ENCODE measurements around the gene OR52N2.
A peak's percentile ranks its signal among the peaks of the same experiment; 100 is the strongest.

The OR52N2 gene

GRCh38 chr11:5808500-5809121 is at the start of gene OR52N2:
Gene OR52N2, plus strand, starts transcription at chr11:5808924. Its CDS starts 11,412 bp downstream, at chr11:5820336.
- DNase-seq (ENCODE audit: low read depth in 2 of 2): peak; percentile 36 to 37

- no peak for DNase-seq (ENCODE audit: low read depth in 2 of 2)
Measured at GRCh38 chr11:5767056-5767455, 41.7 kb upstream of the OR52N2 start.

- no peak for DNase-seq (ENCODE audit: low read depth in 2 of 2)
Measured at GRCh38 chr11:5783255-5783654, 25.5 kb upstream of the OR52N2 start, which contains the start of gene OR52N5. Gene OR52N5, minus strand, starts transcription at chr11:5783355. Its CDS starts 4,721 bp downstream, at chr11:5778634.

- no peak for DNase-seq (ENCODE audit: low read depth in 2 of 2)
Measured at GRCh38 chr11:5791165-5791564, 17.6 kb upstream of the OR52N2 start, which contains the start of gene OR52N1. Gene OR52N1, minus strand, starts transcription at chr11:5791265. Its CDS starts 2,449 bp downstream, at chr11:5788816.

GRCh38 chr11:5796541-5796940 is 12.2 kb upstream of the OR52N2 start:
- no peak for DNase-seq (ENCODE audit: low read depth in 2 of 2)

- no peak for DNase-seq (ENCODE audit: low read depth in 2 of 2)
Measured at GRCh38 chr11:5803982-5804381, 4.7 kb upstream of the OR52N2 start.

GRCh38 chr11:5807580-5807979 is 1.1 kb upstream of the OR52N2 start:
- no peak for DNase-seq (ENCODE audit: low read depth in 2 of 2)

- DNase-seq (ENCODE audit: low read depth in 2 of 2): no peak
Measured at GRCh38 chr11:5809122-5809519, 397 bp downstream of the OR52N2 start.

GRCh38 chr11:5809905-5810795 is 1.4 kb downstream of the OR52N2 start:
- no peak for DNase-seq (ENCODE audit: low read depth in 2 of 2)

GRCh38 chr11:5815534-5815933 is 6.8 kb downstream of the OR52N2 start:
- DNase-seq (ENCODE audit: low read depth in 2 of 2): no peak

- no peak for DNase-seq (ENCODE audit: low read depth in 2 of 2)
Measured at GRCh38 chr11:5818245-5818886, 9.6 kb downstream of the OR52N2 start.

- DNase-seq (ENCODE audit: low read depth in 2 of 2): no peak
Measured at GRCh38 chr11:5831196-5831829, 22.6 kb downstream of the OR52N2 start.

GRCh38 chr11:5833446-5833845 is 24.7 kb downstream of the OR52N2 start:
- no peak for DNase-seq (ENCODE audit: low read depth in 2 of 2)

GRCh38 chr11:5837695-5838094 is 29.0 kb downstream of the OR52N2 start:
- DNase-seq (ENCODE audit: low read depth in 2 of 2): no peak

- no peak for DNase-seq (ENCODE audit: low read depth in 2 of 2)
Measured at GRCh38 chr11:5841797-5842196, 33.1 kb downstream of the OR52N2 start, which contains the start of gene OR52E6. Gene OR52E6, minus strand, starts transcription at chr11:5841897. Its CDS starts 0 bp downstream, at chr11:5841897.

- DNase-seq (ENCODE audit: low read depth in 2 of 2): no peak
Measured at GRCh38 chr11:5846701-5847100, 38.0 kb downstream of the OR52N2 start.

GRCh38 chr11:5847711-5848110 is 39.0 kb downstream of the OR52N2 start:
- DNase-seq (ENCODE audit: low read depth in 2 of 2): no peak

GRCh38 chr11:5851002-5851401 is 42.3 kb downstream of the OR52N2 start:
- DNase-seq (ENCODE audit: low read depth in 2 of 2): no peak

GRCh38 chr11:5857590-5857989 is 48.9 kb downstream of the OR52N2 start, which contains the start of gene OR52E8:
Gene OR52E8, minus strand, starts transcription at chr11:5857690. Its CDS starts 0 bp downstream, at chr11:5857690.
- no peak for DNase-seq (ENCODE audit: low read depth in 2 of 2)

GRCh38 chr11:5865826-5866225 is 57.1 kb downstream of the OR52N2 start:
- no peak for DNase-seq (ENCODE audit: low read depth in 2 of 2)

Data from stimulated activated CD8-positive, alpha-beta memory T cell treated with anti-CD3 and anti-CD28 coated beads, Interleukin-15, amount 100 ng/mL, for 48 hours (primary cell).